Upper lobe of right lung (tissue), 1 donor: ENCODE measurements around the gene CD99. TPM values are rescaled to one million over a fixed set of nuclear protein-coding genes. Genes with fewer than 3 reads are reported as not detected.
"Not testable (repeated sequence)": the region's sequence is repeated elsewhere in the genome, so short reads cannot be mapped to it uniquely, and the experiment has no call there.

Experiments
- ATAC-seq: fragments of 200-7000 bp; cut with Tn5 transposase; one replicate; pipeline ENCODE4 v1.9.1; 2020; ENCODE audit warnings: mild to moderate bottlenecking, moderate library complexity
- DNase-seq: peaks from one replicate; pipeline ENCODE4 v3.0.0-alpha.2; 2020
- H3K27ac ChIP-seq: fragments of 200-600 bp; one replicate; pipeline ENCODE4 v1.8.0; 2022
- H3K27me3 ChIP-seq: fragments of 200-600 bp; one replicate; pipeline ENCODE4 v1.8.0; 2022; ENCODE audit warnings: mild to moderate bottlenecking
- H3K36me3 ChIP-seq: fragments of 200-600 bp; one replicate; pipeline ENCODE4 v1.8.0; 2022
- H3K4me1 ChIP-seq: fragments of 200-600 bp; one replicate; pipeline ENCODE4 v1.8.0; 2022
- H3K4me3 ChIP-seq: fragments of 200-600 bp; one replicate; pipeline ENCODE4 v1.8.0; 2022; ENCODE audit warnings: mild to moderate bottlenecking
- H3K9me3 ChIP-seq: fragments of 200-600 bp; one replicate; pipeline ENCODE4 v1.8.0; 2022
- CTCF ChIP-seq: fragments of 200-600 bp; IDR thresholded peaks from one replicate; pipeline ENCODE4 v1.8.0; 2022; ENCODE audit warnings: antibody characterized with exemption
- intact Hi-C: fragments of 100-400 bp; cut with DNase I; formaldehyde crosslinking; loops from one replicate; pipeline ENCODE4 v1.11.0; 2022
- total RNA-seq: library from RNA; stranded (reverse); fragmentation: NEBNext Ultra II Directional; extraction: Animal tissue kit (Norgen Biotek cat#: 25700); gene quantifications from one replicate; pipeline ENCODE4 v1.2.1, GENCODE V29; 2021
- donor health status: DM: no; HTN: yes; CAD: no; lungs with severe emphysema.

The CD99 gene
- total RNA-seq, 1 donor from 2014 or later: 242 TPM

- DNase-seq: no peak
- TF ChIP-seq CTCF: no peak
- no peaks in the 10 kb centered on the region for H3K9me3 ChIP-seq
These were observed 65.5 kb downstream of the CD99 start for GRCh38 chrX:2756548-2756947.

GRCh38 chrX:2761246-2761645, 70.2 kb downstream of the CD99 start:
- H3K36me3 ChIP-seq: no peaks in the 10 kb centered on the region
- H3K9me3 ChIP-seq: no peaks in the 10 kb centered on the region
- no peak for DNase-seq
- no peak overlapping the region for H3K27ac ChIP-seq
- ATAC-seq: no peak
- H3K4me3 ChIP-seq: no peak overlapping the region
- no peaks in the 10 kb centered on the region for H3K27me3 ChIP-seq
- no peaks in the 10 kb centered on the region for H3K4me1 ChIP-seq
- intact Hi-C loops: no loop called here
- no peak for TF ChIP-seq CTCF

More at GRCh38 chrX:2756548-2756947, 65.5 kb downstream of the CD99 start:
- no peak overlapping the region for H3K27ac ChIP-seq
- no peaks in the 10 kb centered on the region for H3K36me3 ChIP-seq
- H3K27me3 ChIP-seq: no peaks in the 10 kb centered on the region
- no peak for ATAC-seq
- H3K4me1 ChIP-seq: no peaks in the 10 kb centered on the region
- H3K4me3 ChIP-seq: no peak overlapping the region
- intact Hi-C loops: no loop called here

GRCh38 chrX:2762671-2763070, 71.6 kb downstream of the CD99 start:
- H3K27me3 ChIP-seq, H3K4me3 ChIP-seq, H3K27ac ChIP-seq, H3K4me1 ChIP-seq, intact Hi-C loops, H3K9me3 ChIP-seq, DNase-seq, H3K36me3 ChIP-seq, ATAC-seq: not testable (repeated sequence)

GRCh38 chrX:2764766-2765548, 73.9 kb downstream of the CD99 start:
- DNase-seq, H3K4me3 ChIP-seq, H3K36me3 ChIP-seq, H3K4me1 ChIP-seq, H3K9me3 ChIP-seq, ATAC-seq, intact Hi-C loops, H3K27ac ChIP-seq, H3K27me3 ChIP-seq: not testable (repeated sequence)

GRCh38 chrX:2765549-2765830, 74.4 kb downstream of the CD99 start:
- no peaks in the 10 kb centered on the region for H3K36me3 ChIP-seq
- intact Hi-C loops: no loop called here
- no peak overlapping the region for H3K27ac ChIP-seq
- H3K4me1 ChIP-seq: no peaks in the 10 kb centered on the region
- no peaks in the 10 kb centered on the region for H3K9me3 ChIP-seq
- ATAC-seq (no peak), DNase-seq (no peak)
- no peaks in the 10 kb centered on the region for H3K27me3 ChIP-seq
- no peak overlapping the region for H3K4me3 ChIP-seq
- no peak for TF ChIP-seq CTCF

GRCh38 chrX:2766906-2767305, 75.8 kb downstream of the CD99 start:
- DNase-seq (no peak), ATAC-seq (no peak)
- H3K4me3 ChIP-seq: no peak overlapping the region
- no peak for TF ChIP-seq CTCF
- intact Hi-C loops: no loop called here
- no peaks in the 10 kb centered on the region for H3K9me3 ChIP-seq
- no peaks in the 10 kb centered on the region for H3K36me3 ChIP-seq
- no peak overlapping the region for H3K27ac ChIP-seq
- H3K4me1 ChIP-seq: no peaks in the 10 kb centered on the region
- H3K27me3 ChIP-seq: no peaks in the 10 kb centered on the region
